HG03103 (cell line): ENCODE results near the gene PSG7.
"Not testable (repeated sequence)": the region's sequence is repeated elsewhere in the genome, so short reads cannot be mapped to it uniquely, and the experiment has no call there.

Experiments
- ATAC-seq: cut with Tn5 transposase; IDR thresholded peaks from one replicate; pipeline ENCODE4 v1.9.1; 2021; ENCODE audit warnings: low read depth; ENCODE audit not compliant: unreplicated experiment

PSG7 gene

DNA sequence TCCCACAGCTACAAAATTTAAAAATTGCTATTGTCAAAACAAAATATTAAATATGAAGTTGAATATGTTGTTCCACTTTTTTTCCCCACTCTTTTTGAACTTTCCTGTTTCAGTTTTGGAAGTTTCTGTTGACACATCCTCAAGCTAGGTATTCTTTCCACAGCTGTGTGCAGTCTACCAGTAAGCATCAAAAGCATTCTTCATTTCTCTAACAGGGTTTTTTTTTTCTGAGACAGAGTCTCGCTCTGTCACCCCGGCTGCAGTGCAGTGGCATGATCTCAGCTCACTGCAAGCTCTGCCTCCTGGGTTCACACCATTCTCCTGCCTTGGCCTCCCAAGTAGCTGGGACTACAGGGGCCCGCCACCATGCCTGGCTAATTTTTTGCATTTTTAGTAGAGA lies 62.9 kb downstream of the PSG7 start:
- not testable (repeated sequence) for ATAC-seq
